Mucosa of rectum (tissue), 2 donors: ENCODE data around the gene C11orf86.

Experiments used
- H3K27ac ChIP-seq, 2 donors: one replicate each; pipeline ENCODE4 v1.7.0; 2013; ENCODE audit warnings: inconsistent platforms in 2 of 2, low read depth in 2 of 2, low read length in 2 of 2
- H3K27me3 ChIP-seq, 2 donors: one replicate each; pipeline ENCODE4 v1.7.0; 2013; ENCODE audit warnings: low read length in 2 of 2; ENCODE audit not compliant: control insufficient read depth in 2 of 2, insufficient read depth in 2 of 2
- H3K36me3 ChIP-seq, 2 donors: one replicate each; pipeline ENCODE4 v1.7.0; 2013; ENCODE audit warnings: low read length in 2 of 2; ENCODE audit not compliant: control insufficient read depth in 2 of 2, insufficient read depth in 2 of 2
- H3K4me1 ChIP-seq, 2 donors: one replicate each; pipeline ENCODE4 v1.7.0; 2013; ENCODE audit warnings: low read length in 2 of 2, mild to moderate bottlenecking in 1 of 2; ENCODE audit not compliant: control insufficient read depth in 2 of 2, insufficient read depth in 2 of 2
- H3K4me3 ChIP-seq, 2 donors: one replicate each; pipeline ENCODE4 v1.7.0; 2013; ENCODE audit warnings: low read length in 2 of 2
- H3K9ac ChIP-seq, 2 donors: one replicate each; pipeline ENCODE4 v1.7.0; 2013; ENCODE audit warnings: low read length in 2 of 2, low read depth in 1 of 2, mild to moderate bottlenecking in 1 of 2
- H3K9me3 ChIP-seq, 2 donors: one replicate each; pipeline ENCODE4 v1.7.0; 2013; ENCODE audit warnings: low read length in 2 of 2; ENCODE audit not compliant: control insufficient read depth in 2 of 2
- donor health status: healthy.
- donor health status: Normal muscosa, but diverticular disease.

The C11orf86 gene

DNA sequence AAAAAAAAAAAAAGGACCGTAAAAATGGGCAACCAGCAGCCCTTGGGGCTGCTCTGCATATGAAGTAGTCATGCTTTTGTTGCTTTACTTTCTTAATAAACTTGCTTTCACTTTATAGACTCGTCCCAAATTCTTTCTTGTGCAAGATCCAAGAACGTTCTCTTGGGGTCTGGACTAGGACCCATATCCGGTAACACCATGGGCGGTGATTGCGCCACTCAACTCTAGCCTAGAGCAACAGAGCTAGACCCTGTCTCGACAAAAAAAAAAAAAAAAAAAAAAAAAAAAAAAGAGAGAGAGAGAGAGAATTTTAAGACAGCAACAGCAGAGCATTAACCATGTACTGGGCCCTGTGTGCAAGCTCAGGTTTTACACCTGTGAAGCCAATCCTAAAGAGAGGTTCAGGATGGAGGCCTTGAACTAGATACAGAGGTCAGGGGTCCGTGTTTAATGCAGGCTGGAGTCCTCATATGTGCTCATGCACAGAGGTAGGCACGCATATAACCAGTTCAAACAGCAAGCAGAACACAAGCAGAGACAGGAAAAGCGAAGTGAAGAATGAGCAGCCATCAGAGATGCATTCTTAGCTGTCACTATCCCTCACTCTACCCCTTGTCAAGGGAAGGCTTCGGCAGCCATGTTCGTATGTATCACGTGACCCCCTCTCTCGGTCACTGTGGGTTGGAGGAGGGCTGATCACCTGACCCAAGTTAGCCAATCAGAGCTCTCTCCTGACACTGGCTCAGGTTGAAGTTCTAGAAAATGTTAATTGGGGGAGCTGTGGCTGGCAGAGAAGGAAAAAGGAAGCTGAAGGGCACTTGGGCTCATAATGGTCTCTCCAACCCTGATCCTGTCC lies 31.2 kb downstream of the C11orf86 start:
- H3K27me3 ChIP-seq = no peaks in the 10 kb centered on the region
- H3K9ac ChIP-seq = no peak overlapping the region
- no peaks in the 10 kb centered on the region for H3K9me3 ChIP-seq
- H3K36me3 ChIP-seq = no peaks in the 10 kb centered on the region
- no peak overlapping the region for H3K27ac ChIP-seq
- H3K4me1 ChIP-seq = no peaks in the 10 kb centered on the region
- H3K4me3 ChIP-seq = no peak overlapping the region

DNA sequence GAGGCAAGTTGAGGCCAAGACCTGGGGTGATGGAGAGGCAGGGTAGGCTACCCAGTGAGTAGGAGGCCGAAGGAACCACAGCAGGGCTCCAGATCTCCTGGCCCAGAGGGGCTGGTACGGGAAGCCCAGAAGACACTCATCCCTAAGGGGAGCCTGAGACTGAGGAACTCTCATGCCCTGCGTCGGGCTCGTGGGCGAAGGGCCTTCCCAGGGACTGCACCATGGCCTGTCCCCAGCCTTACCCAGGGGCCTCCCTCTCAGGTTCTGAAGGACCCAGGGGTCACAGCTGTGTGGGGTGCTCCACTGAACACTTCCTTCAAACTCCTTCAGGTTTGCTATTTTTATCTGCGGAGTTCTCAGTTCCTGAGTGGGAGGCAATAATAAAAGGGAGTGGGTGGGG lies 32.0 kb downstream of the C11orf86 start:
- no peak overlapping the region for H3K9ac ChIP-seq
- H3K27ac ChIP-seq = no peak overlapping the region
- H3K9me3 ChIP-seq = no peaks in the 10 kb centered on the region
- H3K36me3 ChIP-seq = no peaks in the 10 kb centered on the region
- no peak overlapping the region for H3K4me3 ChIP-seq
- no peaks in the 10 kb centered on the region for H3K4me1 ChIP-seq
- no peaks in the 10 kb centered on the region for H3K27me3 ChIP-seq

DNA sequence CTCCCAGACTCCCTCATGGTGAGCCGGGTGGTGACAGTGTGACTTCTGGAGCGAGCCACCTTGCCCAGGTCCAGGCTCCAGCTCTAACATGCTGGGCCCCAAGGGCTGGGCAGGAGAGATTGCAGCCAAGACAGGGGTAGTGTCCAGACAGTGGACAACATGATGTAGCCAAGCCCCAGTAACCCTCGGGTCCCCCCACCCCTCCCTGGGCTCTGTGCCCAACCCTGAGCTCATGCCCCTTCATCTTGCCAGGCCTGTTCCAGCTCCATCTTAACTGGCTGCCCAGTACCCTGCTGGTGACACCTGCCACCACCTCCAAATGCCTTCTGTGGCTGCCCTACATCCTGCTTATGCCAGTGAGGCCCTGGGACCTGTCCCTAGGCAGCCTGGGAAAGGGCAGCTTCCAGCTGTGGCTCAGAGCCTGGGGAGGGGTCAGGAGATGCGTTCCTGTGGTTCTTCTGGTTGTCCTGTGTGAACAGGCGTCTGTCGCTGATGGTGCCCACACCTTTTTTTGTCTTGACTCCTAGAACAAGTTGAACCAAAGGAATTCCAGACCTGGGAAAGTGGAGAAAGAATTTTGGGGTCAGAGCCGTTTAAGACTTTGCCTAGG lies 35.3 kb downstream of the C11orf86 start:
- no peaks in the 10 kb centered on the region for H3K4me1 ChIP-seq
- H3K27me3 ChIP-seq = no peaks in the 10 kb centered on the region
- no peak overlapping the region for H3K4me3 ChIP-seq
- no peaks in the 10 kb centered on the region for H3K36me3 ChIP-seq
- H3K9ac ChIP-seq = no peak overlapping the region
- H3K27ac ChIP-seq = no peak overlapping the region
- H3K9me3 ChIP-seq = no peaks in the 10 kb centered on the region

DNA sequence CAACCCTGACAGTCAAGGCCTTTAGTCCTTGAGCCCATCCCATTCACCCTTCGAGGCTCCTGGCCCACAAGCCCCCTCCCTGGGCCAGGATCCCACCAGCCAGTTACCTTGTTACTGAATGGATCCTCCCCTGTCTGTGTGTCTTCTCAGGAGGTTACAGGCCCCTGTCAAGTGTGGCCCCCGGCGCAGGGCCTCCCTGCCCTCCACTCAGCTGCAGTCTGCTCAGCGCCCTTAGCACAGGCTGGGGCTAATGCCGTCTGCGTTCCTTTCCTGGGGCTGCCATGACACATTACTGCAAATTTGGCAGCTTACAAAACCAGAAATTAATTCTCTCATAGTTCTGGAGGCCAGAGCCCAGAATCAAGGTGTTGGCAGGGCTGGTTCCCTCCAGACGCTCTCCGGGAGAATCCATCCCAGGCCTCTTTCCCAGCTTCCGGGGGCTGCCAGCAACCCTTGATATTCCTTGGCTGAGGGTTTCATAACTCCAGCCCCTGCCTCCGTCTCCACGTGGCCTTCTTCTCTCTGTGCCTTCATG lies 38.5 kb downstream of the C11orf86 start:
- Histone ChIP-seq H3K36me3 (no peaks in the 10 kb centered on the region), H3K4me1 (no peaks in the 10 kb centered on the region), H3K27ac (no peak overlapping the region), H3K9me3 (no peaks in the 10 kb centered on the region), H3K9ac (no peak overlapping the region), H3K4me3 (no peak overlapping the region), H3K27me3 (peaks cover 0 to 2% of the 10 kb centered on the region in 2 donors)

DNA sequence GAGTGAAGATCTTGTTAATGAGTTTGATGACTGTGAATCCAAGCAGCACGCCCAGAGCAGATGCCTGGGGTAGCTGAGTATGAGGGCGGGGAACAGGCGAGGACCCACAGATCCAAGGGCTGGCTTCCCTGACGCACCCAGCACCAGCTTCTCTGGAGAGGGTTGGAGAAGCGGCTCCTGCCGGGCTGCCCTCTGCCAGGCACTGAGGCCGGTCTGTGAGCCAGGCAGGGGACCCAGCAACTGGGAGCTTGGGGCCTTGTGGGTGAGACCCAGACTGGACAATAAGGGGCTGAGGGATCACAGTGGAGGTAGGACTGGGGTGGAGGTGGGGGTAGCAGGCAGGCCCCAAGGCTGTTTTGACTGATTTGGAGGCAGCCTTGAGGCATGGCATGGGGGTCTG lies 39.2 kb downstream of the C11orf86 start:
- H3K27ac ChIP-seq = no peak overlapping the region
- H3K9ac ChIP-seq = no peak overlapping the region
- no peak overlapping the region for H3K4me3 ChIP-seq
- no peaks in the 10 kb centered on the region for H3K9me3 ChIP-seq
- no peaks in the 10 kb centered on the region for H3K4me1 ChIP-seq
- H3K27me3 ChIP-seq = peaks cover 0 to 2% of the 10 kb centered on the region in 2 donors
- H3K36me3 ChIP-seq = no peaks in the 10 kb centered on the region

DNA sequence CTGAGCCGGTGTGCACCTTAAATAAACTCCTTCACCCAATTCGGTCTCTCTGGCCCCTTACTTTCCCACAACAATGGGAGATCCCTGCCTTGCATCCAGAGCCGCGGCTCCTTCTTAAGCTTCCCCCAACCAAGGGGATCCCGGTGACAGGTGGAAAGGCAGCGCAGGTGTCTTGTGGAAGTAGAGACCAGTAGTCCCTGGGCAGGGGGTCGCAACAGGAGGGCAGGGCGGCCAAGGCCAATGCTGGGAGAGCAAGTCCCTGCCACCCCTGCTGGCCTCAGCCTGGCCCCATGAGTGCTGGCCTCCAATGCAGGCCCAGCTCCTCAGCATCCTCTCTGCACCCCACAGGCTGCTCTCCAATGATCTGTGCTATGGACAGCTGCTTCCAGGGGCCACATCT lies 39.9 kb downstream of the C11orf86 start:
- no peak overlapping the region for H3K9ac ChIP-seq
- H3K4me3 ChIP-seq = no peak overlapping the region
- H3K27me3 ChIP-seq = peaks cover 0 to 2% of the 10 kb centered on the region in 2 donors
- H3K4me1 ChIP-seq = no peaks in the 10 kb centered on the region
- H3K27ac ChIP-seq = no peak overlapping the region
- H3K9me3 ChIP-seq = no peaks in the 10 kb centered on the region
- no peaks in the 10 kb centered on the region for H3K36me3 ChIP-seq

DNA sequence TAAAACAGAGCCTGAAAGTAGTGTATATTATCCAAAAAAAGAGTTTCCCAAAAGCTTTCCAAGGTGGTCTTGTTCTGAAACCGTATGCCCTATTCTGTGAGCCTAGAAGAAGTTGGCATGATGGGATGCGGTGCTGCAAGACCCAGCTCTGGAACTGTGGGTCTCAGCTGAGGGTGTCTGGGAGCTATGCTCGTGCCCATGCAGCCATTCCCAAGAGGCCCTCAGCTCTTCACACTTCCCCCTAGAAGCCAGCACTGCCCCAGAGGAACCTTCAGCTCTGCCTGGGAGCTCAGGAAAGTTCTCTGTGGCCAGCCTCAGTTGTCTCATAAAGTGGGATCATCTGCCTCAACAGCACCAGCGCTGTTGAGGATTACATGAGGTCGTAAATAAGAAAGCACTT lies 41.4 kb downstream of the C11orf86 start:
- H3K27ac ChIP-seq = no peak overlapping the region
- H3K9ac ChIP-seq = no peak overlapping the region
- no peaks in the 10 kb centered on the region for H3K4me1 ChIP-seq
- peaks cover 0 to 2% of the 10 kb centered on the region in 2 donors for H3K27me3 ChIP-seq
- H3K4me3 ChIP-seq = no peak overlapping the region
- no peaks in the 10 kb centered on the region for H3K9me3 ChIP-seq
- H3K36me3 ChIP-seq = no peaks in the 10 kb centered on the region

DNA sequence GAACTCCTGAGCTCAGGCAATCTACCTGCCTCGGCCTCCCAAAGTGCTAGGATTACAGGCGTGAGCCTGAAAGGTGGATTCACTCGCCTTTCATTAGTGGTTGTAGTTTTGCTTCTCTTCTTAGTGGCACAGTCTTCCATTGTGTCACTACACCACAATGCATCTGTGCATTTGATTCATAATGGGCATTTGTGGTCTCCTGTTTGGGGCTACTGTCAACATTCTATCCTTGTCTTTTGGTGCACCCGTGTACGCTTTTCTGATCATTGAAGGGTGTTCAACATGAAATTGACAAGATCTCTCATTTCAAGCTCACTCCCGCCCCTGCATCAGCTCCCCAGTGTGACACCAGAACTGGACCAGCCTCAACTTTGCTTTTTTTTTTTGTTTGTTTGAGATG lies 45.8 kb downstream of the C11orf86 start:
- H3K27me3 ChIP-seq = peaks cover 33% of the 10 kb centered on the region in 2 donors
- no peaks in the 10 kb centered on the region for H3K36me3 ChIP-seq
- H3K4me1 ChIP-seq = peaks cover 5 to 9% of the 10 kb centered on the region in 2 donors
- H3K4me3 ChIP-seq = no peak overlapping the region
- no peak overlapping the region for H3K9ac ChIP-seq
- H3K27ac ChIP-seq = no peak overlapping the region
- H3K9me3 ChIP-seq = no peaks in the 10 kb centered on the region

DNA sequence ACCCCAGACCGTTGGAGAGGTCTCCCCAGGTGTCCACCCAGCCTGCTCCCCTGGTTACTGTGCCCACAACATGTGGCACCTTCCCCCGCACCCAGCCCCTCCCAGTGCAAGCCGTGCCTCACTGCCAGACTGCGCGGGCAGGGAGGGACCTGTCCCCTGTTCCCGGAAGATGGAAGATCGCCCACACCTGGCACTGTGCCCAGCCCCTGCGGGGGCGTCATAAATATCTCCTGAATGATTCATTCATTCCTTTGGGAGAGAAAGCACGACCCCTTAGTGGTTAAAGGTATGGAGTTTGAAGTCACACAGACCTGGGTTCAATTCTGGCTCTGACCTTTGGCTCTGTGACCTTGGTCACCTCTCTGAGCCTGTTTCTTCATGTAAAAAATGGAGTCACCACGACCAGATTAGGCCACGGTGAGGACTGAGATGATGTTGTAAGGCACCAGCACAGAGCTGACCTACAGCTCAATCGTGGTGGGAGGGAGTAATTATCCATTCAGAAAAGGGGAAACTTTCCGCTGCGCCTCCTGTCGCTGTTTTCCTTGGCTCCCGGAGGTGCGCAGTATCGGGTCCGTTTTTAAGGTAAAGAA lies 47.3 kb downstream of the C11orf86 start:
- H3K27me3 ChIP-seq = peaks cover 33% of the 10 kb centered on the region in 2 donors
- peak overlapping the region in 1 of 2 donors; percentile 5 for H3K4me3 ChIP-seq
- H3K36me3 ChIP-seq = no peaks in the 10 kb centered on the region
- H3K9me3 ChIP-seq = no peaks in the 10 kb centered on the region
- no peak overlapping the region for H3K9ac ChIP-seq
- H3K4me1 ChIP-seq = peaks cover 5 to 9% of the 10 kb centered on the region in 2 donors
- no peak overlapping the region for H3K27ac ChIP-seq
